Esophagus muscularis mucosa (tissue), 4 donors: Measurements from ENCODE around the gene NR2E1. TPM values are rescaled to one million over a fixed set of nuclear protein-coding genes. Genes with fewer than 3 reads are reported as not detected.

Source experiments
- DNase-seq: peaks from one replicate; pipeline ENCODE4 v3.0.0-alpha.2; 2017; ENCODE audit errors: extremely low spot score
- H3K27ac ChIP-seq, 4 donors: fragments of 200-600 bp; sonication (generic); replicated peaks in 1 of 4; 1 replicate in 3 of 4; 2 replicates in 1 of 4; pipeline ENCODE4 v1.5.1; 2016 to 2019; ENCODE audit warnings: mild to moderate bottlenecking in 1 of 4
- H3K27me3 ChIP-seq, 4 donors: fragments of 200-600 bp; sonication (generic); one replicate each; pipeline versions ENCODE4 v1.5.1 to v1.6.0; 2016 to 2019
- H3K36me3 ChIP-seq, 4 donors: fragments of 200-600 bp; sonication (generic); one replicate each; pipeline ENCODE4 v1.5.1; 2016 to 2019
- H3K4me1 ChIP-seq, 4 donors: fragments of 200-600 bp; sonication (generic); one replicate each; pipeline ENCODE4 v1.5.1; 2016 to 2019
- H3K4me3 ChIP-seq, 4 donors: fragments of 200-600 bp; sonication (generic); 1 replicate in 2 of 4; 2 replicates in 2 of 4; pipeline ENCODE4 v1.5.1; 2016 to 2019; ENCODE audit warnings: mild to moderate bottlenecking in 4 of 4, moderate library complexity in 1 of 4
- H3K9me3 ChIP-seq, 4 donors: fragments of 200-600 bp; sonication (generic); 1 replicate in 3 of 4; 2 replicates in 1 of 4; pipeline ENCODE4 v1.5.1; 2016 to 2019
- CTCF ChIP-seq, 3 experiments: fragments of 200-600 bp in 2 of 3; fragments of 450-650 bp in 1 of 3; sonication (generic) in 2 of 3; IDR thresholded peaks; one replicate each; pipeline ENCODE4 v1.5.1; 2017 to 2019; ENCODE audit warnings: antibody characterized with exemption in 3 of 3, mild to moderate bottlenecking in 2 of 3, moderate library complexity in 1 of 3
- EP300 ChIP-seq: sonication (generic); formaldehyde crosslinking; IDR thresholded peaks from one replicate; pipeline ENCODE4 v1.6.1; 2017; ENCODE audit warnings: antibody characterized with exemption
- POLR2A ChIP-seq: fragments of 450-650 bp; IDR thresholded peaks from one replicate; pipeline ENCODE4 v1.6.1; 2017; ENCODE audit warnings: antibody characterized with exemption, moderate library complexity, mild to moderate bottlenecking, low read depth
- POLR2AphosphoS5 ChIP-seq, 2 donors: sonication (generic); formaldehyde crosslinking; IDR thresholded peaks; one replicate each; pipeline ENCODE4 v1.6.1; 2017; ENCODE audit warnings: antibody characterized with exemption in 2 of 2
- WGBS: methylation state at CpG from one replicate; pipeline ENCODE4 v1.1.5; 2018; 5-methylcytosine and 5-hydroxymethylcytosine counted together
- intact Hi-C: fragments of 100-400 bp; cut with DNase I; formaldehyde crosslinking; loops from one replicate; pipeline ENCODE4 v1.15.1; 2023
- total RNA-seq, 4 donors: library from RNA; depleted of rRNA; stranded (reverse); fragments of >200 nt; gene quantifications; one replicate each; pipeline versions ENCODE4 v1.1.0 to v1.2.1, GENCODE V29; 2016

Gene NR2E1
- total RNA-seq, 4 donors from 2014 or later = not detected

GRCh38 chr6:108179741-108180140 lies 13.9 kb downstream of the NR2E1 start:
- H3K27me3 ChIP-seq = peaks cover 0 to 72% (median 40%) of the 10 kb centered on the region in 4 donors
- no peak overlapping the region for H3K4me3 ChIP-seq
- no peak for DNase-seq
- peaks cover 12 to 20% (median 17%) of the 10 kb centered on the region in 4 donors for H3K4me1 ChIP-seq
- 21% methylated on average over 4 of the region's 4 CpGs for WGBS
- intact Hi-C loops = no loop called here
- no peaks in the 10 kb centered on the region for H3K9me3 ChIP-seq
- H3K36me3 ChIP-seq = no peaks in the 10 kb centered on the region
- TF ChIP-seq CTCF (IDR thresholded peaks at IDR 0.05) (no peak), EP300 (no peak), POLR2AphosphoS5 (IDR thresholded peaks at IDR 0.05) (no peak), POLR2A (no peak)
- no peak overlapping the region for H3K27ac ChIP-seq

GRCh38 chr6:108180266-108180665 lies 14.4 kb downstream of the NR2E1 start:
- WGBS = 38% methylated on average over 1 of the region's 1 CpG
- H3K4me3 ChIP-seq = no peak overlapping the region
- DNase-seq = no peak
- peaks cover 0 to 66% (median 35%) of the 10 kb centered on the region in 4 donors for H3K27me3 ChIP-seq
- no peak overlapping the region for H3K27ac ChIP-seq
- H3K9me3 ChIP-seq = no peaks in the 10 kb centered on the region
- H3K36me3 ChIP-seq = no peaks in the 10 kb centered on the region
- TF ChIP-seq POLR2A (no peak), POLR2AphosphoS5 (IDR thresholded peaks at IDR 0.05) (no peak), EP300 (no peak), CTCF (IDR thresholded peaks at IDR 0.05) (no peak)
- H3K4me1 ChIP-seq = peaks cover 11 to 15% (median 14%) of the 10 kb centered on the region in 4 donors
- intact Hi-C loops = no loop called here

GRCh38 chr6:108180776-108181175 lies 15.0 kb downstream of the NR2E1 start:
- H3K36me3 ChIP-seq = no peaks in the 10 kb centered on the region
- no peak for DNase-seq
- WGBS = 60% methylated on average over 6 of the region's 6 CpGs

GRCh38 chr6:108186226-108186625 lies 20.4 kb downstream of the NR2E1 start:
- no peak overlapping the region for H3K27ac ChIP-seq
- no peaks in the 10 kb centered on the region for H3K9me3 ChIP-seq
- peaks cover 0 to 21% (median 0%) of the 10 kb centered on the region in 4 donors for H3K27me3 ChIP-seq
- 97% methylated on average over 2 of the region's 2 CpGs for WGBS
- no peaks in the 10 kb centered on the region for H3K4me1 ChIP-seq
- no peak for DNase-seq
- H3K36me3 ChIP-seq = no peaks in the 10 kb centered on the region
- no peak overlapping the region for H3K4me3 ChIP-seq
- intact Hi-C loops = no loop called here
- no peak for TF ChIP-seq CTCF (IDR thresholded peaks at IDR 0.05)

More at GRCh38 chr6:108180776-108181175, 15.0 kb downstream of the NR2E1 start:
- peaks cover 6 to 9% (median 9%) of the 10 kb centered on the region in 4 donors for H3K4me1 ChIP-seq
- no peak overlapping the region for H3K4me3 ChIP-seq
- H3K9me3 ChIP-seq = no peaks in the 10 kb centered on the region
- intact Hi-C loops = no loop called here
- TF ChIP-seq POLR2A (no peak), EP300 (no peak), POLR2AphosphoS5 (IDR thresholded peaks at IDR 0.05) (no peak), CTCF (IDR thresholded peaks at IDR 0.05) (no peak)
- peaks cover 0 to 62% (median 30%) of the 10 kb centered on the region in 4 donors for H3K27me3 ChIP-seq
- H3K27ac ChIP-seq = no peak overlapping the region

GRCh38 chr6:108187519-108187918 lies 21.7 kb downstream of the NR2E1 start:
- Histone ChIP-seq H3K36me3 (no peaks in the 10 kb centered on the region), H3K27ac (no peak overlapping the region), H3K4me1 (no peaks in the 10 kb centered on the region), H3K4me3 (no peak overlapping the region), H3K9me3 (no peaks in the 10 kb centered on the region), H3K27me3 (peaks cover 0 to 13% (median 0%) of the 10 kb centered on the region in 4 donors)
- DNase-seq = no peak
- TF ChIP-seq CTCF (IDR thresholded peaks at IDR 0.05) (no peak), POLR2A (no peak), EP300 (no peak), POLR2AphosphoS5 (IDR thresholded peaks at IDR 0.05) (no peak)
- intact Hi-C loops = no loop called here
- WGBS = 89% methylated on average over 9 of the region's 9 CpGs
